ENCODE data around the gene GPSM1.

DNA sequence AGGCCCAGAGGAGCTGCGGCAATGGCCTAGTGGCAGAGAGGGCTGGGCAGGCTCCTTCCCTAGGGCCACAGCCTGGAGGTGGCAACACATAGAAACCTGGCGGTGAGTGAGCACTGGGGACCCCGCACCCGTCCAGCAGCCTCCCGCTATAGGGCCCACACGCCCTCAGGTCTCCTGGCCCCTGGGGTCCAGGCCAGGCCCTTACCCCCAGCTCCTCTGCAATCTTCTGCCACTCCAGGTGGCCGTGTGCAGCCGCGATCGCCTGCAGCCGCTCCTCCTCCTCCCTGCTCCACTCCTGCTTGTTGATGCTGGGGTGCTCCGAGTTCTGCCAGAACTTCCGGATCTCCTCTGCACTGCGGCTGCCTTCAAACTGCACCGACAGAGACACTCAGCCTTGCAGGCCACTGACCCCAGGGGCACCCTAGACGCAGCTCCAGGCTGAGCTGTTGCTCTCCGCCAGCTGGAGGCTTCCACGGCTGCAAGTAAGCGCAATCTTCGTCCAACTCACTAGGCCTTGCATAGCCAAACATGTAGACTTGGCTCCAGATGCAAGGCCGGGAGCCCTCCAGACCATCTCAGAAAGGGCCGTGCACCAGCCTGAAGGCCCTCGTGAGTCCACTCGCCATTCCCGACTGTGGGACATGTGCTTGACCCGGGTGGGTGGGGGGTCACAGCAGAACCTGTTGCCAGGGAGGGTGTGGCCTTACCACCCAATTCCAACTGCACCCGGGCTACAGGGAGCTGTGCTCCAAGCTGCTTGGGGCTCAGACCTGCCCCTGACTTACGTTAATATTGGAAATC is 64.6 kb downstream of the GPSM1 start:
- TF ChIP-seq, protein P1, sequence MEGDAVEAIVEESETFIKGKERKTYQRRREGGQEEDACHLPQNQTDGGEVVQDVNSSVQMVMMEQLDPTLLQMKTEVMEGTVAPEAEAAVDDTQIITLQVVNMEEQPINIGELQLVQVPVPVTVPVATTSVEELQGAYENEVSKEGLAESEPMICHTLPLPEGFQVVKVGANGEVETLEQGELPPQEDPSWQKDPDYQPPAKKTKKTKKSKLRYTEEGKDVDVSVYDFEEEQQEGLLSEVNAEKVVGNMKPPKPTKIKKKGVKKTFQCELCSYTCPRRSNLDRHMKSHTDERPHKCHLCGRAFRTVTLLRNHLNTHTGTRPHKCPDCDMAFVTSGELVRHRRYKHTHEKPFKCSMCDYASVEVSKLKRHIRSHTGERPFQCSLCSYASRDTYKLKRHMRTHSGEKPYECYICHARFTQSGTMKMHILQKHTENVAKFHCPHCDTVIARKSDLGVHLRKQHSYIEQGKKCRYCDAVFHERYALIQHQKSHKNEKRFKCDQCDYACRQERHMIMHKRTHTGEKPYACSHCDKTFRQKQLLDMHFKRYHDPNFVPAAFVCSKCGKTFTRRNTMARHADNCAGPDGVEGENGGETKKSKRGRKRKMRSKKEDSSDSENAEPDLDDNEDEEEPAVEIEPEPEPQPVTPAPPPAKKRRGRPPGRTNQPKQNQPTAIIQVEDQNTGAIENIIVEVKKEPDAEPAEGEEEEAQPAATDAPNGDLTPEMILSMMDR (IDR thresholded peaks at IDR 0.05 in 4 of 5, conservative IDR thresholded peaks at IDR 0.05 in 1 of 5) = no peak
- TF ChIP-seq POLR2A (IDR thresholded peaks at IDR 0.05) = no peak
